PFSK-1 (cell line): ENCODE data around the gene SPRY1.

ENCODE experiments used
- POLR2AphosphoS5 ChIP-seq: IDR thresholded peaks from 2 replicates; pipeline ENCODE4 v1.6.1; 2012; ENCODE audit warnings: low read depth, mild to moderate bottlenecking, control low read depth, low read length, moderate library complexity
- TAF1 ChIP-seq: IDR thresholded peaks from 2 replicates; pipeline ENCODE4 v1.6.1; 2012; ENCODE audit warnings: low read length, control low read depth, borderline replicate concordance; ENCODE audit not compliant: insufficient read depth

GRCh38 chr4:123366144-123366748, 30.3 kb upstream of the SPRY1 start:
- no peak for TF ChIP-seq POLR2AphosphoS5
- no peak for TF ChIP-seq TAF1
